ENCODE measurements around the gene PSMA5.

DNA sequence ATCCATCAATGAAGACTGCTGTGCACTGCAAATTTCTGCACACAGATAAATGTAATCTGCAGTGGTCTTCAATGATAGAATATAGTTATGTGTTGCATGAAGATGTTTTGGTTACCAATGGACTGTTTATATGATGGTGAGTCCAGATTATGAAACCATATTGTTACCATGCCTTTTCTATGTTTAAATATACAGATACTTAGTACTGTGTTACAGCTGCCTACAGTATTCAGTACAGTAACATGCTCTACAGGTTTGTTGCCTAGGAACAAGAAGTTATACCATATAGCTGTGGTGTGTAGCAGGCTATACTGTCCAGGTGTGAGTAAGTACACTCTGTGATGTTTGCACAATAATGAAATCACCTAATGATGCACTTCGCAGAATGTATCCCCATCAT, 69.3 kb downstream of the PSMA5 start:
- TF ChIP-seq, protein P1, sequence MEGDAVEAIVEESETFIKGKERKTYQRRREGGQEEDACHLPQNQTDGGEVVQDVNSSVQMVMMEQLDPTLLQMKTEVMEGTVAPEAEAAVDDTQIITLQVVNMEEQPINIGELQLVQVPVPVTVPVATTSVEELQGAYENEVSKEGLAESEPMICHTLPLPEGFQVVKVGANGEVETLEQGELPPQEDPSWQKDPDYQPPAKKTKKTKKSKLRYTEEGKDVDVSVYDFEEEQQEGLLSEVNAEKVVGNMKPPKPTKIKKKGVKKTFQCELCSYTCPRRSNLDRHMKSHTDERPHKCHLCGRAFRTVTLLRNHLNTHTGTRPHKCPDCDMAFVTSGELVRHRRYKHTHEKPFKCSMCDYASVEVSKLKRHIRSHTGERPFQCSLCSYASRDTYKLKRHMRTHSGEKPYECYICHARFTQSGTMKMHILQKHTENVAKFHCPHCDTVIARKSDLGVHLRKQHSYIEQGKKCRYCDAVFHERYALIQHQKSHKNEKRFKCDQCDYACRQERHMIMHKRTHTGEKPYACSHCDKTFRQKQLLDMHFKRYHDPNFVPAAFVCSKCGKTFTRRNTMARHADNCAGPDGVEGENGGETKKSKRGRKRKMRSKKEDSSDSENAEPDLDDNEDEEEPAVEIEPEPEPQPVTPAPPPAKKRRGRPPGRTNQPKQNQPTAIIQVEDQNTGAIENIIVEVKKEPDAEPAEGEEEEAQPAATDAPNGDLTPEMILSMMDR (IDR thresholded peaks at IDR 0.05): no peak
- no peak for TF ChIP-seq POLR2A (IDR thresholded peaks at IDR 0.05)
- TF ChIP-seq POLR2AphosphoS5 (IDR thresholded peaks at IDR 0.05): no peak

Measured in breast epithelium (tissue), 3 donors.